Immature natural killer cell (primary cell): ENCODE measurements around the gene ETV6. TPM values are rescaled to one million over a fixed set of nuclear protein-coding genes. Genes with fewer than 3 reads are reported as not detected.

Experiments used
- DNase-seq, 3 donors: peaks; one replicate each; pipeline ENCODE4 v3.0.0; 2022; ENCODE audit warnings: mixed read lengths in 1 of 3
- H3K27ac Mint-ChIP-seq, 6 donors: one replicate each; pipeline ENCODE4 v1.8.0; 2020; ENCODE audit warnings: mixed read lengths in 6 of 6, mild to moderate bottlenecking in 5 of 6, inconsistent platforms in 4 of 6, moderate library complexity in 3 of 6
- H3K27me3 Mint-ChIP-seq, 3 donors: one replicate each; pipeline ENCODE4 v1.8.0; 2020 to 2021; ENCODE audit warnings: low read depth in 3 of 3, mild to moderate bottlenecking in 3 of 3, mixed read lengths in 3 of 3, moderate library complexity in 3 of 3, inconsistent platforms in 1 of 3
- H3K36me3 Mint-ChIP-seq, 3 donors: one replicate each; pipeline ENCODE4 v1.8.0; 2020; ENCODE audit warnings: mixed read lengths in 3 of 3, inconsistent platforms in 2 of 3, mild to moderate bottlenecking in 2 of 3
- H3K4me1 Mint-ChIP-seq, 2 donors: one replicate each; pipeline ENCODE4 v1.8.0; 2020; ENCODE audit warnings: inconsistent platforms in 2 of 2, mild to moderate bottlenecking in 2 of 2, mixed read lengths in 2 of 2, moderate library complexity in 1 of 2
- H3K4me3 Mint-ChIP-seq, 5 donors: one replicate each; pipeline ENCODE4 v1.8.0; 2020; ENCODE audit warnings: mild to moderate bottlenecking in 5 of 5, mixed read lengths in 5 of 5, inconsistent platforms in 3 of 5, moderate library complexity in 3 of 5
- H3K9me3 Mint-ChIP-seq, 6 donors: one replicate each; pipeline ENCODE4 v1.8.0; 2020; ENCODE audit warnings: mild to moderate bottlenecking in 6 of 6, mixed read lengths in 6 of 6, inconsistent platforms in 4 of 6, moderate library complexity in 3 of 6
- polyA plus RNA-seq, 3 donors: library from polyadenylated mRNA; unstranded; fragments of 300-500 nt; fragmentation: Illumina TruSeq; gene quantifications; one replicate each; pipeline ENCODE4 v1.2.3, GENCODE V29; 2021

Gene ETV6
- polyA plus RNA-seq, 3 donors from 2014 or later: 3.0 to 5.4 (median 3.2) TPM

GRCh38 chr12:11837216-11837934 is 187.9 kb downstream of the ETV6 start:
- H3K27ac Mint-ChIP-seq: no peak overlapping the region
- H3K4me3 Mint-ChIP-seq: no peak overlapping the region
- H3K4me1 Mint-ChIP-seq: peaks cover 0 to 4% of the 10 kb centered on the region in 2 donors

DNA sequence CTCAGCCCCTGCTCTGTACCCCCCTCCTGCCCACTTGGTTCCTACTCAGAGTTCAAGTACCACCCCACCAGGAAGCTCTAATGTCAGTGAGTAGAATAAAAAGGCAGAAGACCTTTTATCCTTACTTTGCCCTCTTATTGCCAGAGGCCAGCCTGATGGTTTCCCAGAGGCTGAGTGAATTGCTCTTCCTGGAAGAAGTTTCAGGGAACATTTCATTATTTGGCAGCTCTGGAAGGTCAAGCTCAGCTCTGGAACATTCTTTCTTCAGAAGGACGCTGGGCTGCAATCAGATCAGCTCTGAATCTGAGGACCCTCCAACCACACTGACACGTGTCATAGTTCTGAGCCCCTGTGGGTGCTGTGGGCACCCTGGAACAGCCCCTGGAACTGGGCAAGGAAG is 188.9 kb downstream of the ETV6 start:
- H3K27me3 Mint-ChIP-seq: peaks cover 0 to 4% (median 0%) of the 10 kb centered on the region in 3 donors
- no peak overlapping the region for H3K27ac Mint-ChIP-seq
- DNase-seq: no peak
- no peak overlapping the region for H3K4me3 Mint-ChIP-seq
- H3K4me1 Mint-ChIP-seq: peaks cover 0 to 4% of the 10 kb centered on the region in 2 donors
- H3K36me3 Mint-ChIP-seq: peaks cover 25 to 36% (median 29%) of the 10 kb centered on the region in 3 donors
- H3K9me3 Mint-ChIP-seq: no peaks in the 10 kb centered on the region

More at GRCh38 chr12:11837216-11837934, 187.9 kb downstream of the ETV6 start:
- peaks cover 0 to 4% (median 0%) of the 10 kb centered on the region in 3 donors for H3K27me3 Mint-ChIP-seq
- no peaks in the 10 kb centered on the region for H3K9me3 Mint-ChIP-seq
- no peak for DNase-seq
- peaks cover 25 to 28% (median 25%) of the 10 kb centered on the region in 3 donors for H3K36me3 Mint-ChIP-seq

GRCh38 chr12:11839091-11839641 is 189.7 kb downstream of the ETV6 start:
- H3K4me3 Mint-ChIP-seq: no peak overlapping the region
- no peak for DNase-seq
- peak overlapping the region in 1 of 6 donors; percentile 18 for H3K27ac Mint-ChIP-seq
- H3K27me3 Mint-ChIP-seq: peaks cover 0 to 4% (median 0%) of the 10 kb centered on the region in 3 donors
- H3K4me1 Mint-ChIP-seq: peaks cover 0 to 4% of the 10 kb centered on the region in 2 donors
- peaks cover 26 to 38% (median 32%) of the 10 kb centered on the region in 3 donors for H3K36me3 Mint-ChIP-seq
- H3K9me3 Mint-ChIP-seq: no peaks in the 10 kb centered on the region

GRCh38 chr12:11840366-11840765 is 190.9 kb downstream of the ETV6 start:
- Mint-ChIP-seq H3K9me3 (no peaks in the 10 kb centered on the region), H3K4me1 (peaks cover 0 to 2% of the 10 kb centered on the region in 2 donors), H3K27ac (no peak overlapping the region), H3K4me3 (no peak overlapping the region), H3K27me3 (peaks cover 0 to 4% (median 0%) of the 10 kb centered on the region in 3 donors), H3K36me3 (peaks cover 32 to 43% (median 32%) of the 10 kb centered on the region in 3 donors)
- no peak for DNase-seq

GRCh38 chr12:11846488-11846887 is 197.0 kb downstream of the ETV6 start:
- Mint-ChIP-seq H3K9me3 (no peaks in the 10 kb centered on the region), H3K27ac (no peak overlapping the region), H3K4me3 (no peak overlapping the region), H3K36me3 (peaks cover 13 to 38% (median 17%) of the 10 kb centered on the region in 3 donors), H3K4me1 (peaks cover 0 to 2% of the 10 kb centered on the region in 2 donors), H3K27me3 (peaks cover 0 to 1% (median 0%) of the 10 kb centered on the region in 3 donors)
- DNase-seq: no peak

GRCh38 chr12:11847539-11847938 is 198.1 kb downstream of the ETV6 start:
- peaks cover 0 to 2% of the 10 kb centered on the region in 2 donors for H3K4me1 Mint-ChIP-seq
- peak overlapping the region in 1 of 6 donors; percentile 17 for H3K27ac Mint-ChIP-seq

GRCh38 chr12:11849757-11850504 is 200.5 kb downstream of the ETV6 start:
- no peak for DNase-seq
- peaks cover 14 to 40% (median 14%) of the 10 kb centered on the region in 3 donors for H3K36me3 Mint-ChIP-seq
- no peak overlapping the region for H3K27ac Mint-ChIP-seq
- H3K27me3 Mint-ChIP-seq: peaks cover 0 to 3% (median 0%) of the 10 kb centered on the region in 3 donors
- H3K4me3 Mint-ChIP-seq: no peak overlapping the region
- H3K9me3 Mint-ChIP-seq: no peaks in the 10 kb centered on the region
- H3K4me1 Mint-ChIP-seq: peaks cover 0 to 2% of the 10 kb centered on the region in 2 donors

More at GRCh38 chr12:11847539-11847938, 198.1 kb downstream of the ETV6 start:
- no peaks in the 10 kb centered on the region for H3K9me3 Mint-ChIP-seq
- no peak overlapping the region for H3K4me3 Mint-ChIP-seq
- H3K27me3 Mint-ChIP-seq: peaks cover 0 to 1% (median 0%) of the 10 kb centered on the region in 3 donors
- DNase-seq: no peak
- peaks cover 6 to 31% (median 11%) of the 10 kb centered on the region in 3 donors for H3K36me3 Mint-ChIP-seq

- Mint-ChIP-seq H3K27me3 (peaks cover 0 to 2% (median 0%) of the 10 kb centered on the region in 3 donors), H3K36me3 (peaks cover 13 to 32% (median 23%) of the 10 kb centered on the region in 3 donors), H3K4me3 (no peak overlapping the region), H3K4me1 (peaks cover 4 to 8% of the 10 kb centered on the region in 2 donors), H3K27ac (peak overlapping the region in 1 of 6 donors; percentile 41), H3K9me3 (no peaks in the 10 kb centered on the region)
- DNase-seq: no peak
These were observed 203.7 kb downstream of the ETV6 start for GRCh38 chr12:11853126-11853525.

DNA sequence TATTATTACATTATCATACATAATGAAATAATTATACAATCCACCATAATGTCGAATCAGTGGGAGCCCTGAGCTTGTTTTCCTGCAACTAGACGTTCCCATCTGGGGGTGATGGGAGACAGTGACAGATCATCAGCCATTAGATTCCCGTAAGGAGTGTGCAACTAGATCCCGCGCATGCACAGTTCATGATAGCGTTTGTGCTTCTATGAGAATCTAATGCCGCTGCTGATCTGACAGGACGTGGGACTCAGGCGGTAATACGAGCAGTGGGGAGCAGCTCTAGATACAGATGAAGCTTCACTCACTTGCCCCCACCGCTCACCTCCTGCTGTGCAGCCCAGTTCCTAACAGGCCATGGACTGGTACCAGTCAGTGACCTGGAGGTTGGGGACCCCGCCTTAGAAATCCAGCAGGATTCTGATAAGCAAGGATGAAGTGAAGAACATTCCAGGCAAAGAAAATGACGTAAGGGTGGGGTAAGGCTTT is 204.6 kb downstream of the ETV6 start:
- H3K9me3 Mint-ChIP-seq: no peaks in the 10 kb centered on the region
- no peak overlapping the region for H3K27ac Mint-ChIP-seq
- DNase-seq: no peak
- peaks cover 13 to 38% (median 27%) of the 10 kb centered on the region in 3 donors for H3K36me3 Mint-ChIP-seq
- H3K27me3 Mint-ChIP-seq: peaks cover 0 to 2% (median 0%) of the 10 kb centered on the region in 3 donors
- peaks cover 4 to 12% of the 10 kb centered on the region in 2 donors for H3K4me1 Mint-ChIP-seq
- H3K4me3 Mint-ChIP-seq: no peak overlapping the region

GRCh38 chr12:11855983-11856374 is 206.5 kb downstream of the ETV6 start:
- Mint-ChIP-seq H3K4me3 (no peak overlapping the region), H3K4me1 (peaks cover 7 to 28% of the 10 kb centered on the region in 2 donors), H3K27me3 (peaks cover 0 to 2% (median 0%) of the 10 kb centered on the region in 3 donors), H3K9me3 (no peaks in the 10 kb centered on the region), H3K36me3 (peaks cover 13 to 41% (median 27%) of the 10 kb centered on the region in 3 donors), H3K27ac (peak overlapping the region in 2 of 6 donors; percentile 16 to 51)
- DNase-seq: no peak

DNA sequence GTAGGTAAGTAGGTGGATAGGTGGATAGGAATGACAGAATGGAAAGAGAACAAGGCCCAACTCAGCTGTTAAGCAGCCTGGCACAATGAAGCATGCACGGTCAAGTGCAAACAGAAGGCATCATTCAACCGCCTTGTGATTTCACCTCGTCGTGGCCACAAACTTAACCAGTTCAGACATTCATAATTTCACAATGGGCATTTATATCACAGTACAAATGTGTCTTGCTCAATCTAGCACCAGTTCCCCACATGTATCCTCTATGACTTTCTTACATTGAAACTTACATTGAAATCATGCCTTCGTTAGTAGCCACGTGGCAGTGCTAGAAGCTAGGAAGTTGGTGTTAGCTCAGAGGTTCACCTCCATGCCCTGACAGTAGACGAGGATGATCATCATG is 207.5 kb downstream of the ETV6 start:
- peaks cover 0 to 2% (median 0%) of the 10 kb centered on the region in 3 donors for H3K27me3 Mint-ChIP-seq
- peaks cover 7 to 28% of the 10 kb centered on the region in 2 donors for H3K4me1 Mint-ChIP-seq
- H3K4me3 Mint-ChIP-seq: no peak overlapping the region
- no peak for DNase-seq
- H3K27ac Mint-ChIP-seq: no peak overlapping the region
- H3K36me3 Mint-ChIP-seq: peaks cover 13 to 41% (median 27%) of the 10 kb centered on the region in 3 donors
- no peaks in the 10 kb centered on the region for H3K9me3 Mint-ChIP-seq

GRCh38 chr12:11859705-11860425 is 210.4 kb downstream of the ETV6 start:
- no peak overlapping the region for H3K4me3 Mint-ChIP-seq
- H3K9me3 Mint-ChIP-seq: no peaks in the 10 kb centered on the region
- DNase-seq: peak in 2 of 3 donors; percentile 3 to 6
- H3K27ac Mint-ChIP-seq: no peak overlapping the region
- H3K4me1 Mint-ChIP-seq: peaks cover 10 to 28% of the 10 kb centered on the region in 2 donors
- peaks cover 23 to 38% (median 26%) of the 10 kb centered on the region in 3 donors for H3K36me3 Mint-ChIP-seq
- no peaks in the 10 kb centered on the region for H3K27me3 Mint-ChIP-seq
